ENCODE measurements around the gene MMP24OS. TPM values are rescaled to one million over a fixed set of nuclear protein-coding genes. Genes with fewer than 3 reads are reported as not detected.

The MMP24OS gene
- total RNA-seq, 1 donor, result 20.1 TPM

DNA sequence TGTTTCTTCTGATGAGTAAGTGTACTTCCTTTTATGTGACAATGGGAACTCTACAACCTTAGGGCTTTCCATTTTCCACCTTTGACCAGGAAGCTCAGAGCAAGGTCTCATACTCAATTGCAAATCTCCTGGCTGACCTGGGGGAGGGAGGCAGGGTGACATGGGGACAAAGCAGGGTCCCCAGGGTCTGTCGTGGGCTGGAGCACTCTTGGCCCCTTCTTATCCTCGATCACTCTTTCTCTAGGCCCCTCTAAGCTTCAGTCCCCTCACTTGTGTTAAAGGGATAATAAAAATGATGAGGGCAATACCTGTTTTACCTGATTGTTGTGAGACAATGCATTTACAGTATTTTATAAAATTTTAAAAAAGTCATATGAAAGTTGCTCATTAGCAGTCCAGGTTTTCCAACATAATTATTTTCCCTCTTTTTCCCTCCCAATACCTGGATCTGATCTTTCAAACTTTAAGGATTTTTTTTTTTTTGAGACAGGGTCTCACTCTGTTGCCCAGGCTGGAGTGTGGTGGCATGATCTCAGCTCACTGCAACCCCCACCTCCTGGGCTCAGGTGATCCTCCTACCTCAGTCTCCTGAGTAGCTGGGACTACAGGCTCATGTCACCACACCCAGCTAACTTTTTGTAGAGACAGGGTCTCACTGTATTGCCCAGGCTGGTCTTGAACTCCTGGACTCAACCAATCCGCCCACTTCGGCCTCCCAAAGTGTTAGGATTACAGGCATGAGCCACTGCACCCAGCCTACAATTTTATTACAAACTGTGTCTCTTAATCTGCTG, 22.7 kb upstream of the MMP24OS start:
- H3K4me1 ChIP-seq (ENCODE audit: insufficient read depth, low read length), result peaks cover 5% of the 10 kb centered on the region
- H3K4me3 ChIP-seq (ENCODE audit: low read length), result no peak overlapping the region
- no peaks in the 10 kb centered on the region for H3K27me3 ChIP-seq (ENCODE audit: insufficient read depth, low read length)
- H3K9me3 ChIP-seq (ENCODE audit: low read depth, low read length), result no peaks in the 10 kb centered on the region

GRCh38 chr20:35299780-35300179, 21.9 kb upstream of the MMP24OS start:
- no peaks in the 10 kb centered on the region for H3K27me3 ChIP-seq (ENCODE audit: insufficient read depth, low read length)
- H3K4me1 ChIP-seq (ENCODE audit: insufficient read depth, low read length), result peaks cover 5% of the 10 kb centered on the region
- H3K4me3 ChIP-seq (ENCODE audit: low read length), result no peak overlapping the region
- no peaks in the 10 kb centered on the region for H3K9me3 ChIP-seq (ENCODE audit: low read depth, low read length)

DNA sequence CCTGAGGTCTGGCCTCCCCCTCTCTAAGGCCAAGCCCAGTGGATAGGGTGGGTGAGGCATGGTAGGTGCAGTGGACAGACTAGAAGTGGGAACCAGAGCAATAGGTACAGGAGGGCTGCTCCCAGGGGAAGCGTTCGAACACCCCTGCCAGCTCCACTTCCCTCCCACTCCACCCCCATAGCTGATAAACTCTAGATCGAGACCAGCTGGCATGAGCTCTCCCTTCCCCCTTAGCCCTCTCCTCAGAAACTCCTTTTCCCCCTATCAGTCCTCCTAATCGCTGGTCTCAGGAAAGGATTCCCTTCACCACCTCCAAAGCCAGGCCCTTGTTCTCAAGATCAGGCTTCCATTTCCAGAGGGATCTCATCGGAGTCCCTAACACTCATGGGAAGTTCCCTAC, 20.3 kb upstream of the MMP24OS start:
- no peak overlapping the region for H3K4me3 ChIP-seq (ENCODE audit: low read length)
- H3K4me1 ChIP-seq (ENCODE audit: insufficient read depth, low read length), result no peaks in the 10 kb centered on the region
- no peaks in the 10 kb centered on the region for H3K9me3 ChIP-seq (ENCODE audit: low read depth, low read length)
- no peaks in the 10 kb centered on the region for H3K27me3 ChIP-seq (ENCODE audit: insufficient read depth, low read length)

GRCh38 chr20:35297740-35298139, 19.8 kb upstream of the MMP24OS start:
- H3K27me3 ChIP-seq (ENCODE audit: insufficient read depth, low read length), result no peaks in the 10 kb centered on the region
- no peaks in the 10 kb centered on the region for H3K4me1 ChIP-seq (ENCODE audit: insufficient read depth, low read length)
- H3K4me3 ChIP-seq (ENCODE audit: low read length), result no peak overlapping the region
- no peaks in the 10 kb centered on the region for H3K9me3 ChIP-seq (ENCODE audit: low read depth, low read length)

GRCh38 chr20:35297155-35297554, 19.2 kb upstream of the MMP24OS start:
- H3K27me3 ChIP-seq (ENCODE audit: insufficient read depth, low read length), result no peaks in the 10 kb centered on the region
- H3K4me1 ChIP-seq (ENCODE audit: insufficient read depth, low read length), result no peaks in the 10 kb centered on the region
- no peaks in the 10 kb centered on the region for H3K9me3 ChIP-seq (ENCODE audit: low read depth, low read length)
- no peak overlapping the region for H3K4me3 ChIP-seq (ENCODE audit: low read length)

DNA sequence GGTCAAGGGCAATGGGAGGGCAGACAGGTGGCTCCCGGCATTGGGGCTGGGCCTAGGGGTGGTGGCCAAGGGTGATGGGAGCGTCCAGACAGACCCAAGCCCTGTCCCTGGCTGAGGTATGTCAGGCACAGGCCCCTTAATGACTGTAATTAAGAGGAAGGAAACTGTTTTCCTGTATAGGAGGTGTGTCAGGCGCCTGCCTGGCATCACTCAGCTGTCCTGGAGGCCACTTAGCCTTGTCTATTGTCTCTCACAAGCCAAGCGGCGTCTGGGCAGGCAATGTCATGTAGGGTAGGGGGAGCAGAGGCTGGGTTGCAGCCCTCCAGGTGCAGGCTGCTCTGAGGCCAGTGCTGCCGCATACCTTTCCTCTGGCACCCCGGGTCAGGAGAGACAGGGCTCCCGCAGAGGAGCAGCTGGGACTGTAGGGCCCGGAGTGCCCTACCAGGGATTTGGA, 18.2 kb upstream of the MMP24OS start:
- Histone ChIP-seq H3K4me1 (ENCODE audit: insufficient read depth, low read length) (no peaks in the 10 kb centered on the region), H3K9me3 (ENCODE audit: low read depth, low read length) (no peaks in the 10 kb centered on the region), H3K4me3 (ENCODE audit: low read length) (no peak overlapping the region), H3K27me3 (ENCODE audit: insufficient read depth, low read length) (no peaks in the 10 kb centered on the region)

DNA sequence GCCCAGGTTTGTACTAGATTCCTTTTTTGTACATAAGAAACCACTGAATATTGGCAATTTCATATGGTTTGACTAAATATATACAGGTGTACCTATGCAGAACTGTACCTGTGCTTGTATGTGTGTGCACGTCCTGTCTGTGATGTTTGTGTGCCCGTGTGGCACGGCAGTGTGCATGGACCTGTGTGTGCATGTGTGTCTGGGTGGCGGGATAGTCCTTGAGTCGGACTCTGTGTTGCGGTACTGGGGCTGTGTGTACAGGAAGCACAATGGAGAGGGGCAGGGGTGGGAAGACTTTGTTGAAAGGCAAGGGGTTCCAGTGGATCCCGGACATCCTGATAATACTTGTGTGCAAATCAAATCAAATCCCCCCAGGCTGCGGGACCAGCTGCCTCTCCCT, 17.8 kb upstream of the MMP24OS start:
- Histone ChIP-seq H3K9me3 (ENCODE audit: low read depth, low read length) (no peaks in the 10 kb centered on the region), H3K27me3 (ENCODE audit: insufficient read depth, low read length) (no peaks in the 10 kb centered on the region), H3K4me1 (ENCODE audit: insufficient read depth, low read length) (no peaks in the 10 kb centered on the region), H3K4me3 (ENCODE audit: low read length) (no peak overlapping the region)

- Histone ChIP-seq H3K4me1 (ENCODE audit: insufficient read depth, low read length) (no peaks in the 10 kb centered on the region), H3K9me3 (ENCODE audit: low read depth, low read length) (no peaks in the 10 kb centered on the region), H3K4me3 (ENCODE audit: low read length) (no peak overlapping the region), H3K27me3 (ENCODE audit: insufficient read depth, low read length) (no peaks in the 10 kb centered on the region)
These were observed 17.1 kb upstream of the MMP24OS start for GRCh38 chr20:35295058-35295457.

DNA sequence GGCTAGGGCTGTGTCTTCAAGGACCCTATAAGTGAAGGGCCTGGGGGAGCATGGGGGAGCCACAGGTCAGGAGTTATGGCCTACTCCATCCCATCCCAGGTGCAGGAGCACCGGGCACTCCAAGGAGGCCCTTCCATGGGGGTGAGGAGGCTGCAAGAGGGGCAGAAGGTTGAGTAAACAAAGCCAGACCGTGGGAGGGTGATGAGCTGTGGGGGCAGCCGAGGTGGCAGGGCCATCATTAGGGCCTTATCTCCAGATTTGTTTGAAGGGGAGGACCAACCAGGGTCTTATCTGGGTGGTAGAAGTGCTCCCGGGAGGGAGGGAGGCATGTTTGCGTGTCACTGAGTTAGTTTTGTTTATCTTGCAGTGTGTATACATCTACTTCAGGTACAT, 16.4 kb upstream of the MMP24OS start:
- Histone ChIP-seq H3K4me3 (ENCODE audit: low read length) (no peak overlapping the region), H3K27me3 (ENCODE audit: insufficient read depth, low read length) (no peaks in the 10 kb centered on the region), H3K9me3 (ENCODE audit: low read depth, low read length) (no peaks in the 10 kb centered on the region), H3K4me1 (ENCODE audit: insufficient read depth, low read length) (no peaks in the 10 kb centered on the region)

DNA sequence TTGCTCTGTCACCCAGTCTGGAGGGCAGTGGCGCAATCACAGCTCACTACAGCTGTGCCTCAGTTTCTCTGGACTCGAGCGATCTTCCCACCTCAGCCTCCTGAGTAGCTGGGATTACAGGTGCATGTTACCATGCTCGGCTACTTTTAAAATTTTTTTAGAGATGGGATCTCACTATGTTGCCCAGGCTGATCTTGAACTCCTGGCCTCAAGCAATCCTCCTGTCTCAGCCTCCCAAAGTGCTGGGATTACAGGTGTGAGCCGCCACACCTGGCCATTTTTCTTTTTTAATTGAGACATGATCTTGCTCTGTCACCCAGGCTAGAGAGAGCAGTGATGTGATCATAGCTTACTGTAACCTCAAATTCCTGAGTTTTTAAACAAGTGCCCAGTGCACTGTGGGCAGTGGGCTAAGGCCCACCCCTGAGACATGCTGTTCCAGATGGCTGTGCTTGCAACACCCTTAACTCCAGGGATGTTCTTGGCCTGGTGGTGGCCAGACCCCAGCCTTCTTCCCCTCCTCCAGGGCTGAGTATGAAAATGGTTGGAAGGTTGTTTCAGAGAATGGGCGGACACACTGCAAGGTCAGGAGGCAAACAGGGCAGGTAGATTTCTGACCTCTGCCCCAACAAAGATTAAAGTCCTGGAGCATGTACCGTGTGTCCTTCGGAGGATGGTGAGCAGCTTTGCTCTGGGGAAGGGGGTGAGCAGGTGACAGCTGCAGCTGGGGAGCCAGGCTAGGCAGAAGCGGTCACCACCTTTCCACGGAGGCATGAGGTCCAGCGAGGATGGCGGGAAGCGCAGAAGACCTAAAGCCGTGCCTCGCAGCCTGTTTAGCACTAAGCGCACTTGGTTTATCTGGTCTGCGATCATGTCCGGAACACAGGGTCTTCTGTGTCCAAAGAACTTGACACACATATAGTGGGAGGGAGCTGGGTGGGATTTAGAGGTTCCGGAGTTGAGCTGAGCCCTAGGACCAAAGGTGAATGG, 15.7 kb upstream of the MMP24OS start:
- Histone ChIP-seq H3K4me1 (ENCODE audit: insufficient read depth, low read length) (no peaks in the 10 kb centered on the region), H3K27me3 (ENCODE audit: insufficient read depth, low read length) (no peaks in the 10 kb centered on the region), H3K4me3 (ENCODE audit: low read length) (no peak overlapping the region)

DNA sequence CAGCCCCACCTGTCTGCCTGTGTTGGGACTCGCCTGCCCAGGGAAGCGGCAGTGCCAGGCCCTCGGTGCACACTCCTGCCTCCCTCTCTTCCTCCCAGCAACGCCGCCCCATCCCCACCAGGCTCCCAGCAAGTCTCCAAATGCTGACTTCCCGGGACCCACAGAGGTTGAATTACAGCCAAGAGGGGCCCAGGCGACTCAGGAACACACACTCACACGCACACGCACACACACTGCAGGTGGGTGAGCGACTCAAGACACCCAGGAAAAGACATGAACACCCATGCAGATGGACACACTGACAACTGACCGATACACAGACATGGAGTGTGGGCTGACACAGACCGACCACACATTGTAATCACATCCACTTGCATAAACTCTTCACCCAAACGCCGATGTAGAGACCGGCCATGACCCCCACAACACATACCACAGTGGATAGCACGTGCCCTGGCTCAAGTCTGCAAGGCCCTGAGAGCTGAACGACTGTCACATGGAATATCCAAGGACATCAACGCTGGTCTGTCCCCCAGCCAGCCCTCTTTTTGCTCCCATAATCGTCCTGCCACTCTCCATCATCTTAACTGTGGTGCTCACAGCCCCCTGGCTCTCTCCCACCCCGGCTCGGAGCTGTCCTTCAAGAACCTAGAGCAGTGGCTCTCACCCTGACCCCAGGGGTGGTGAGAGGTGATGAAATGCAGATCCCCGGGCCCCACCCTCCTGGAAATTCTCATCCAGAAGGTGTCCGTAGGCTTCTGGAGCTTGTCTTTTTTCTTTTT, 14.8 kb upstream of the MMP24OS start:
- Histone ChIP-seq H3K27me3 (ENCODE audit: insufficient read depth, low read length) (no peaks in the 10 kb centered on the region), H3K4me3 (ENCODE audit: low read length) (no peak overlapping the region), H3K4me1 (ENCODE audit: insufficient read depth, low read length) (no peaks in the 10 kb centered on the region), H3K9me3 (ENCODE audit: low read depth, low read length) (no peaks in the 10 kb centered on the region)

More for the DNA sequence above, 15.7 kb upstream of the MMP24OS start:
- H3K9me3 ChIP-seq (ENCODE audit: low read depth, low read length), result no peaks in the 10 kb centered on the region

DNA sequence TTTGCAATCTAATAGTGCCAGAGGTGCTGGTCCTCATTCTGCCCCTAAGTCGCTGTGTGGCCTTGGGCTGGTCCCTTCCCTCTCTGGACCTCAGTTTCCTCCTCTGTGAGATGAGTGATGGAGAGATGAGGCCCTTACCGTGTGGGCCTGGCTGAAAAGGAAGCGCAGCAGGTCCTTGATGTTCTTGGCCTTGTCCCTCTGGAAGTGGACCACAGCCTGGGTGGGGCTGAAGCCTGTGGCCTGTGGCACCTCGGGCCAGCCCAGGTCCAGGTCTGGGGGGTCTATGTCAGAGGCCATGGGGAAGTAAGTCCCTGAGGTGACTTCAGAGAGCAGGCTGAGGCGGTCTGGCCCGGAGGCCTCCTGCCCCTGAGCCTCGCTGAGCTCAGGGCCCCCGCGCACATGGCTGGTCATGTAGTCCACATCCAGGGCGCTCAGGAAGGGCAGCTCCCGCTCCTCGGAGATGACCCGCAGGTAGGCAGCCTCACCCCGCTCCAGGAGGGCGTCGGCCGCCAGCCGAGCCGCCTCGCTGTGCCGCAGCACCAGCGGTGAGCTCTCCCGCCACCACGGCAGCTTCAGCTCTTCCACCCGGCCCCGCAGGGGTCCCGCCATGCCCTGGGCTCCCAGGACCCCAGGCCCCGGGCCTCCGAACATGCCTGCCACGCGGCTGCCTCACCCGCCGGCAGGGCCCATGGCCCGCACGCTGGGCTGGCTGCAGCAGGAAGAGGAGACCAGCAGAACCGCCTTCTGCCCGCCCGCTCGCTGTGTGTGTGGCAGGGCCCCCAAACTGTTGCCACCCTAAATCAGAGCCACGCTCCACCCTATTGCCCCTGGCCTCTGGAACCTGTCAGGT, 14.0 kb upstream of the MMP24OS start, which contains the start of gene FAM83C:
TSS of gene FAM83C (minus strand) at position 772 of the 850 bp plus-strand sequence. CDS start at position 651, 121 bp downstream.
- H3K4me3 ChIP-seq (ENCODE audit: low read length), result no peak within 1 kb of the TSS
- H3K27me3 ChIP-seq (ENCODE audit: insufficient read depth, low read length), result no peaks in the 10 kb centered on the region
- no peaks in the 10 kb centered on the region for H3K9me3 ChIP-seq (ENCODE audit: low read depth, low read length)
- no peaks in the 10 kb centered on the region for H3K4me1 ChIP-seq (ENCODE audit: insufficient read depth, low read length)

- Histone ChIP-seq H3K4me3 (ENCODE audit: low read length) (no peak overlapping the region), H3K4me1 (ENCODE audit: insufficient read depth, low read length) (no peaks in the 10 kb centered on the region), H3K9me3 (ENCODE audit: low read depth, low read length) (no peaks in the 10 kb centered on the region), H3K27me3 (ENCODE audit: insufficient read depth, low read length) (no peaks in the 10 kb centered on the region)
These were observed 13.0 kb upstream of the MMP24OS start for GRCh38 chr20:35290887-35291417.

All from mononuclear cell (primary cell).